CD4-positive, alpha-beta T cell (primary cell): ENCODE measurements around the gene STX3. TPM values are rescaled to one million over a fixed set of nuclear protein-coding genes. Genes with fewer than 3 reads are reported as not detected.

Source experiments
- ATAC-seq: fragments of 200-7000 bp; cut with Tn5 transposase; one replicate; pipeline ENCODE4 v1.10.0; 2022; ENCODE audit warnings: mild to moderate bottlenecking; ENCODE audit not compliant: poor library complexity
- CTCF ChIA-PET: fragments of 350-600 bp; sonication (Branson Sonifier 250); formaldehyde crosslinking; loops from one replicate; lab custom pipeline; 2021; ENCODE audit warnings: antibody characterized with exemption, inconsistent platforms; lab: Charles Lee
- POLR2A ChIA-PET: fragments of 350-600 bp; sonication (Branson Sonifier 250); formaldehyde crosslinking; loops from one replicate; lab custom pipeline; 2021; ENCODE audit warnings: antibody characterized with exemption, inconsistent platforms; lab: Charles Lee
- DNase-seq, 14 experiments: peaks; one replicate each; pipeline ENCODE4 v3.0.0-alpha.2; 2013 to 2020; ENCODE audit warnings: mixed read lengths in 2 of 14
- H3K27ac ChIP-seq, 2 donors: one replicate each; pipeline versions ENCODE4 v1.5.1 to v1.7.0; 2013; ENCODE audit warnings: low read length in 2 of 2, low read depth in 1 of 2, mild to moderate bottlenecking in 1 of 2
- H3K27me3 ChIP-seq, 2 experiments: 1 replicate in 1 of 2; 2 replicates in 1 of 2; pipeline versions ENCODE4 v1.6.1 to v1.7.0; 2013; ENCODE audit warnings: low read length in 2 of 2, control low read depth in 1 of 2, mild to moderate bottlenecking in 1 of 2, moderate library complexity in 1 of 2; ENCODE audit not compliant: insufficient read depth in 2 of 2, control insufficient read depth in 1 of 2
- H3K36me3 ChIP-seq: one replicate; pipeline ENCODE4 v1.6.1; 2013; ENCODE audit warnings: low read length, control low read depth; ENCODE audit not compliant: insufficient read depth
- H3K4me1 ChIP-seq: one replicate; pipeline ENCODE4 v1.6.1; 2013; ENCODE audit warnings: low read length, control low read depth; ENCODE audit not compliant: insufficient read depth
- H3K4me3 ChIP-seq: one replicate; pipeline ENCODE4 v1.5.1; 2013; ENCODE audit warnings: mild to moderate bottlenecking, low read length, moderate library complexity
- H3K9me3 ChIP-seq, 2 experiments: 1 replicate in 1 of 2; 2 replicates in 1 of 2; pipeline versions ENCODE4 v1.6.1 to v1.7.0; 2013; ENCODE audit warnings: low read length in 2 of 2, mild to moderate bottlenecking in 2 of 2, control low read depth in 1 of 2, moderate library complexity in 1 of 2; ENCODE audit not compliant: control insufficient read depth in 1 of 2, insufficient read depth in 1 of 2
- H3K27ac Mint-ChIP-seq: one replicate; pipeline ENCODE4 v1.8.0; 2020; ENCODE audit warnings: mixed read lengths
- H3K27me3 Mint-ChIP-seq: one replicate; pipeline ENCODE4 v1.8.0; 2021; ENCODE audit warnings: mixed read lengths
- H3K36me3 Mint-ChIP-seq: one replicate; pipeline ENCODE4 v1.8.0; 2021; ENCODE audit warnings: low read depth, mixed read lengths
- H3K4me1 Mint-ChIP-seq: one replicate; pipeline ENCODE4 v1.8.0; 2021; ENCODE audit warnings: low read depth, mixed read lengths
- H3K4me3 Mint-ChIP-seq: one replicate; pipeline ENCODE4 v1.8.0; 2020; ENCODE audit warnings: mild to moderate bottlenecking, mixed read lengths
- H3K9me3 Mint-ChIP-seq: one replicate; pipeline ENCODE4 v1.8.0; 2020; ENCODE audit warnings: mixed read lengths
- intact Hi-C, 2 experiments: fragments of 100-400 bp; cut with DNase I in 1 of 2; cut with micrococcal nuclease in 1 of 2; formaldehyde crosslinking; loops; one replicate each; pipeline versions ENCODE4 v1.15.1 to v1.9.0; 2023 to 2025; cut with DNase I, micrococcal nuclease
- total RNA-seq, 174 experiments: library from RNA in 2 of 174; stranded (reverse) in 2 of 174; gene quantifications; one replicate each; pipeline ENCODE4 v1.2.3 and lab custom pipeline; 2021 to 2026
- TF ChIP-seq, protein P1 (sequence below): fragments of 200-600 bp; IDR thresholded peaks from one replicate; pipeline ENCODE4 v1.8.0; 2022; ENCODE audit warnings: antibody characterized with exemption, mild to moderate bottlenecking

STX3 gene
- total RNA-seq, 2 experiments from 2014 or later, result 4.6 to 6.4 TPM

DNA sequence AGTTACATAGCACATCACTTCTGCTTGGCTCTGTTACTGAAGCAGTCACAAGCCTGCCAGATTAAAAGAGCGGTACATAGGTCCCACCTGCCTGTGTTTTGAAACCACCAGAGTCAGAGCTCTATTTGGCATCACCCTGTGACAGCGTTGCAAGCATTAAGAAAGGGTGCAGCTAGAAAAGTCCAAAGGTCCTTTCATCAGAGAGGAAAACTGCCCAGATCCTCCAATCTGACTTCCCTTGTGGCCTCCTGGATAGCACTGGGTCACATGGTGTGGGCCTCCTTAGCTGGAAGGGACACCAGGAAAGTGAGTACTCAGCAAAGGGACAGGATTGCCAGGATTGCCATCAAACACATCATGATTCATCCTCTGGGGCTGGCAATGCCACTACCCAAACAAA lies 22.9 kb downstream of the STX3 start:
- POLR2A ChIA-PET, result no interaction called here
- TF ChIP-seq, protein P1, sequence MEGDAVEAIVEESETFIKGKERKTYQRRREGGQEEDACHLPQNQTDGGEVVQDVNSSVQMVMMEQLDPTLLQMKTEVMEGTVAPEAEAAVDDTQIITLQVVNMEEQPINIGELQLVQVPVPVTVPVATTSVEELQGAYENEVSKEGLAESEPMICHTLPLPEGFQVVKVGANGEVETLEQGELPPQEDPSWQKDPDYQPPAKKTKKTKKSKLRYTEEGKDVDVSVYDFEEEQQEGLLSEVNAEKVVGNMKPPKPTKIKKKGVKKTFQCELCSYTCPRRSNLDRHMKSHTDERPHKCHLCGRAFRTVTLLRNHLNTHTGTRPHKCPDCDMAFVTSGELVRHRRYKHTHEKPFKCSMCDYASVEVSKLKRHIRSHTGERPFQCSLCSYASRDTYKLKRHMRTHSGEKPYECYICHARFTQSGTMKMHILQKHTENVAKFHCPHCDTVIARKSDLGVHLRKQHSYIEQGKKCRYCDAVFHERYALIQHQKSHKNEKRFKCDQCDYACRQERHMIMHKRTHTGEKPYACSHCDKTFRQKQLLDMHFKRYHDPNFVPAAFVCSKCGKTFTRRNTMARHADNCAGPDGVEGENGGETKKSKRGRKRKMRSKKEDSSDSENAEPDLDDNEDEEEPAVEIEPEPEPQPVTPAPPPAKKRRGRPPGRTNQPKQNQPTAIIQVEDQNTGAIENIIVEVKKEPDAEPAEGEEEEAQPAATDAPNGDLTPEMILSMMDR, result no peak
- H3K4me3 ChIP-seq, result no peak overlapping the region
- H3K27ac Mint-ChIP-seq, result no peak overlapping the region
- peaks cover 9% of the 10 kb centered on the region for H3K4me1 Mint-ChIP-seq
- CTCF ChIA-PET, result no interaction called here
- no peak overlapping the region for H3K4me3 Mint-ChIP-seq
- ATAC-seq (no peak), DNase-seq (no peak)
- intact Hi-C loops, result no loop called here
- H3K9me3 Mint-ChIP-seq, result no peaks in the 10 kb centered on the region
- H3K27me3 Mint-ChIP-seq, result no peaks in the 10 kb centered on the region
- no peaks in the 10 kb centered on the region for H3K27me3 ChIP-seq
- H3K27ac ChIP-seq, result no peak overlapping the region
- H3K9me3 ChIP-seq, result no peaks in the 10 kb centered on the region
- no peaks in the 10 kb centered on the region for H3K4me1 ChIP-seq
- H3K36me3 ChIP-seq, result peaks cover 4% of the 10 kb centered on the region
- H3K36me3 Mint-ChIP-seq, result no peaks in the 10 kb centered on the region

DNA sequence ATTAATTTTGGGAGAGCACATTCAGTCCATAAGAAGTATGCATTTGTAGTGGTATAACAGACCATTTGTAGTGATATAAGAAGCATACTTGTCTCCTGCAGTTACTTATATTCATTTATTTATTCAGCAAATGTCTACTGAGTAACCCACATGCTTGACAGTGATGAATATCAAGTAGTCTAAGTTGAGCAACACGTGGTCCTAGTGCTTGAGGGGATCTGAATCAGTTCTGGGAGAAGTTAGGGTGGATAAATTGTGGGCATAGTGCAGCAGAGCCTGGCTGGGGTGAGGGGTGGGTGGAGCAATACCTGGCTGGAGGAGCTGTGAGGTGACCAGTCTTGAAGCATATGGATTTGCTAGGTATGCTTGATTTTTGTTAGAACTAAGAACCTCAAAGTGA lies 24.3 kb downstream of the STX3 start:
- CTCF ChIA-PET, result no interaction called here
- no peaks in the 10 kb centered on the region for H3K27me3 Mint-ChIP-seq
- peaks cover 4% of the 10 kb centered on the region for H3K4me1 Mint-ChIP-seq
- H3K36me3 Mint-ChIP-seq, result no peaks in the 10 kb centered on the region
- DNase-seq (no peak), ATAC-seq (no peak)
- H3K4me1 ChIP-seq, result no peaks in the 10 kb centered on the region
- no peaks in the 10 kb centered on the region for H3K9me3 Mint-ChIP-seq
- POLR2A ChIA-PET, result no interaction called here
- no peaks in the 10 kb centered on the region for H3K27me3 ChIP-seq
- TF ChIP-seq, protein P1, result no peak
- no peaks in the 10 kb centered on the region for H3K9me3 ChIP-seq
- intact Hi-C loops, result no loop called here
- H3K36me3 ChIP-seq, result peaks cover 4% of the 10 kb centered on the region
- H3K27ac ChIP-seq, result no peak overlapping the region
- H3K27ac Mint-ChIP-seq, result no peak overlapping the region
- H3K4me3 ChIP-seq, result no peak overlapping the region
- H3K4me3 Mint-ChIP-seq, result no peak overlapping the region

DNA sequence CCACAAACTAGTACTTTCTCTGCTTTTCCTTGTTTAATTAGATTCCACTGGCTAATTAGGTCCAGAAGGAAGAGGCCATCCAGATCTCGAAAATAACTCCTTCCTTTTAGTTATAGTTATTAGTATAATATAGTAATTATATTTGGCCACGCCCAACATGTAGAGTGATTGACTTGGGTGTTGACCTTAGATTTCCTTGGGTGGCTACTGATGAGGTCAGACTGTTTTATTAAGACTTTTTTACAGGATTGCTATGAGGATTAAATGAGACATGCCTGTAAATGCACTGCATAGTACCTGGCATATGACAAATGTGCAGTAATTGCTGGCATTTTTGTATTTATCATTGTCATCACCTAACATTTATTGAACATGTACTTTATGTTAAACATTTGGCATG lies 26.9 kb downstream of the STX3 start:
- H3K27me3 ChIP-seq, result no peaks in the 10 kb centered on the region
- ChIA-PET CTCF (interaction anchor here (1.0 kb wide), 1 partner anchor 28 kb away, joined by 3 read pairs; no protein-coding TSS in a partner anchor), POLR2A (no interaction called here)
- TF ChIP-seq, protein P1, result no peak
- H3K4me1 Mint-ChIP-seq, result no peaks in the 10 kb centered on the region
- no peak overlapping the region for H3K27ac Mint-ChIP-seq
- H3K36me3 Mint-ChIP-seq, result no peaks in the 10 kb centered on the region
- no peak overlapping the region for H3K4me3 ChIP-seq
- H3K27ac ChIP-seq, result no peak overlapping the region
- no peaks in the 10 kb centered on the region for H3K4me1 ChIP-seq
- no peaks in the 10 kb centered on the region for H3K9me3 Mint-ChIP-seq
- no peak overlapping the region for H3K4me3 Mint-ChIP-seq
- intact Hi-C loops, result no loop called here
- no peak for DNase-seq
- no peak for ATAC-seq
- H3K36me3 ChIP-seq, result no peaks in the 10 kb centered on the region
- H3K27me3 Mint-ChIP-seq, result no peaks in the 10 kb centered on the region
- no peaks in the 10 kb centered on the region for H3K9me3 ChIP-seq
